NCI-H1436 (cell line): ENCODE data around the gene CEP112.

Source experiments
- DNase-seq: peaks from one replicate; lab custom pipeline; 2025; lab: John Stamatoyannopoulos, UW

CEP112 gene

GRCh38 chr17:65593092-65593854, 598.7 kb downstream of the CEP112 start:
- no peak for DNase-seq

- DNase-seq: no peak
These were observed 599.6 kb downstream of the CEP112 start for GRCh38 chr17:65592125-65592965.

GRCh38 chr17:65589321-65589720, 602.6 kb downstream of the CEP112 start:
- DNase-seq: no peak

- peak; percentile 4 for DNase-seq
These were observed 603.6 kb downstream of the CEP112 start for GRCh38 chr17:65588181-65588808.

GRCh38 chr17:65587534-65588180, 604.3 kb downstream of the CEP112 start:
- DNase-seq: no peak

- DNase-seq: peak; percentile 43
These were observed 605.0 kb downstream of the CEP112 start for GRCh38 chr17:65586899-65587298.
